Transverse colon (tissue), 4 donors: ENCODE data around the gene CYP46A1. TPM values are rescaled to one million over a fixed set of nuclear protein-coding genes. Genes with fewer than 3 reads are reported as not detected.

Experiments used
- DNase-seq: peaks from one replicate; pipeline ENCODE4 v3.0.0-alpha.2; 2019
- H3K27ac ChIP-seq, 4 donors: fragments of 200-600 bp; sonication (generic); 2 replicates each; pipeline ENCODE4 v1.5.1; 2016 to 2018; ENCODE audit warnings: inconsistent platforms in 4 of 4
- H3K27me3 ChIP-seq: fragments of 200-600 bp; sonication (generic); 2 replicates; pipeline ENCODE4 v1.5.1; 2017; ENCODE audit warnings: inconsistent platforms
- H3K36me3 ChIP-seq, 4 donors: fragments of 200-600 bp; sonication (generic); 2 replicates each; pipeline ENCODE4 v1.5.1; 2017 to 2019; ENCODE audit warnings: inconsistent platforms in 4 of 4
- H3K4me1 ChIP-seq, 4 donors: fragments of 200-600 bp; sonication (generic); 2 replicates each; pipeline ENCODE4 v1.5.1; 2017 to 2020; ENCODE audit warnings: inconsistent platforms in 4 of 4
- H3K4me3 ChIP-seq, 4 donors: fragments of 200-600 bp; sonication (generic); 1 replicate in 1 of 4; 2 replicates in 3 of 4; pipeline versions ENCODE4 v1.5.1 to v1.6.1; 2017 to 2019; ENCODE audit warnings: inconsistent platforms in 4 of 4
- H3K9me3 ChIP-seq, 2 donors: fragments of 200-600 bp; sonication (generic); 2 replicates each; pipeline ENCODE4 v1.5.1; 2017 to 2019; ENCODE audit warnings: inconsistent platforms in 2 of 2
- EP300 ChIP-seq: sonication (generic); formaldehyde crosslinking; IDR thresholded peaks from one replicate; pipeline ENCODE4 v1.6.1; 2017; ENCODE audit warnings: antibody characterized with exemption, low read depth
- POLR2A ChIP-seq: fragments of 450-650 bp; IDR thresholded peaks from one replicate; pipeline ENCODE4 v1.6.1; 2016; ENCODE audit warnings: antibody characterized with exemption, mild to moderate bottlenecking, moderate library complexity
- POLR2AphosphoS5 ChIP-seq, 3 donors: sonication (generic); formaldehyde crosslinking; IDR thresholded peaks; one replicate each; pipeline ENCODE4 v1.6.1; 2016; ENCODE audit warnings: antibody characterized with exemption in 3 of 3
- WGBS, 2 donors: methylation state at CpG; one replicate each; pipeline ENCODE4 v1.1.5; 2018; ENCODE audit warnings: low coverage in 1 of 2; 5-methylcytosine and 5-hydroxymethylcytosine counted together
- in situ Hi-C, 4 donors: fragments of 200-750 bp; cut with MboI; loops; one replicate each; pipeline versions ENCODE4 v1.15.0 to v1.15.1; 2017; ENCODE audit warnings: low sequenced_read_pairs in 3 of 4, low pct_ligation_motif_present in 1 of 4, low pct_unique_long_range_greater_than_20kb in 1 of 4
- intact Hi-C: fragments of 100-400 bp; cut with DNase I; formaldehyde crosslinking; loops from one replicate; pipeline ENCODE4 v1.15.1; 2023; ENCODE audit warnings: low total_unique reads
- total RNA-seq, 4 donors: library from RNA; depleted of rRNA; stranded (reverse); fragments of >200 nt; gene quantifications; one replicate each; pipeline ENCODE4 v1.1.0, GENCODE V29; 2016
- TF ChIP-seq, protein P1 (sequence below), 5 experiments: fragments of 200-600 bp in 3 of 5; fragments of 450-650 bp in 2 of 5; sonication (generic) in 3 of 5; IDR thresholded peaks; 1 replicate in 2 of 5; 2 replicates in 3 of 5; pipeline ENCODE4 v1.5.1; 2016 to 2017; ENCODE audit warnings: antibody characterized with exemption in 5 of 5, inconsistent platforms in 3 of 5, mild to moderate bottlenecking in 2 of 5, moderate library complexity in 1 of 5

The CYP46A1 gene
- total RNA-seq, 4 donors from 2014 or later = 0.27 to 0.75 (median 0.52) TPM

DNA sequence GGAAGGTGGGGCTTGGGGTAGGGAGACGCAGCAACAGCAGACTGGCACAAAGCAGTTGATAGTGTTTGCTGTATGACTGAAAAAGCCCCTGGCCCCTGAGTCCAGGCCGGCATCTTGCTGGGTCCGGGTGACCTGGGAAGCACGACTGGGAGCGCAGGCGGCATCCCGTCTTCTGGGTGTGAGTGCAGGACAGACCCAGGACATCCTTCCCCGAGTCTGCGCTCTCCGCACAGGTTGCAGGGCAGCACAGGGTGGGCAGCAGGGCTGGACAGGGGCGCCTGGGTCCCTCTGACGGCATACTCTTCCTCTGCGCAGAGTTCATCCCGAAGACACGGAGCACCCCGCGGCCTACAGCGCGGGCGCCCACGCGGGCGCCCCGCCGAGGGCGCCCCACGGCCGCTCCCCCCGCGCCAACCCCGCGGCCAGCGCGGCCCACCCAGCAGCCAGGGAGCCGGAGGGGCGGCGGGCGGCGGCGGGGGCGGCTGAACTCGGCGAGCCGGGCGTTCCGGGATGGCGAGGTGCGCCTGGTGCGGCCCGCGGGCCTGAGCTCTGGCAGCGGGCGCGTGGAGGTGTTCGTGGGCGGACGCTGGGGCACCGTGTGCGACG is 9.2 kb upstream of the CYP46A1 start:
- H3K4me1 ChIP-seq = peaks cover 0 to 13% (median 4%) of the 10 kb centered on the region in 4 donors
- no peak overlapping the region for H3K27ac ChIP-seq
- no peaks in the 10 kb centered on the region for H3K27me3 ChIP-seq
- in situ Hi-C loops = no loop called here
- 87% methylated on average over 46 of the region's 60 CpGs; no CpG with 5 or more reads in 1 of the 2 donors for WGBS, 2 donors
- TF ChIP-seq POLR2A = no peak
- no peak for TF ChIP-seq POLR2AphosphoS5 (IDR thresholded peaks at IDR 0.05)
- TF ChIP-seq EP300 = no peak
- TF ChIP-seq, protein P1, sequence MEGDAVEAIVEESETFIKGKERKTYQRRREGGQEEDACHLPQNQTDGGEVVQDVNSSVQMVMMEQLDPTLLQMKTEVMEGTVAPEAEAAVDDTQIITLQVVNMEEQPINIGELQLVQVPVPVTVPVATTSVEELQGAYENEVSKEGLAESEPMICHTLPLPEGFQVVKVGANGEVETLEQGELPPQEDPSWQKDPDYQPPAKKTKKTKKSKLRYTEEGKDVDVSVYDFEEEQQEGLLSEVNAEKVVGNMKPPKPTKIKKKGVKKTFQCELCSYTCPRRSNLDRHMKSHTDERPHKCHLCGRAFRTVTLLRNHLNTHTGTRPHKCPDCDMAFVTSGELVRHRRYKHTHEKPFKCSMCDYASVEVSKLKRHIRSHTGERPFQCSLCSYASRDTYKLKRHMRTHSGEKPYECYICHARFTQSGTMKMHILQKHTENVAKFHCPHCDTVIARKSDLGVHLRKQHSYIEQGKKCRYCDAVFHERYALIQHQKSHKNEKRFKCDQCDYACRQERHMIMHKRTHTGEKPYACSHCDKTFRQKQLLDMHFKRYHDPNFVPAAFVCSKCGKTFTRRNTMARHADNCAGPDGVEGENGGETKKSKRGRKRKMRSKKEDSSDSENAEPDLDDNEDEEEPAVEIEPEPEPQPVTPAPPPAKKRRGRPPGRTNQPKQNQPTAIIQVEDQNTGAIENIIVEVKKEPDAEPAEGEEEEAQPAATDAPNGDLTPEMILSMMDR (IDR thresholded peaks at IDR 0.05) = no peak
- H3K9me3 ChIP-seq = no peaks in the 10 kb centered on the region
- intact Hi-C loops = no loop called here
- no peaks in the 10 kb centered on the region for H3K36me3 ChIP-seq
- no peak overlapping the region for H3K4me3 ChIP-seq
- DNase-seq = no peak

- Histone ChIP-seq H3K27me3 (no peaks in the 10 kb centered on the region), H3K4me1 (peaks cover 0 to 13% (median 4%) of the 10 kb centered on the region in 4 donors), H3K27ac (no peak overlapping the region), H3K9me3 (no peaks in the 10 kb centered on the region), H3K4me3 (no peak overlapping the region), H3K36me3 (no peaks in the 10 kb centered on the region)
- DNase-seq = no peak
- TF ChIP-seq POLR2A = no peak
- no peak for TF ChIP-seq EP300
- no peak for TF ChIP-seq POLR2AphosphoS5 (IDR thresholded peaks at IDR 0.05)
- TF ChIP-seq, protein P1 (IDR thresholded peaks at IDR 0.05) = no peak
- in situ Hi-C loops = no loop called here
- intact Hi-C loops = no loop called here
- 91% methylated on average over 42 of the region's 42 CpGs; no CpG with 5 or more reads in 1 of the 2 donors for WGBS, 2 donors
Observed at GRCh38 chr14:99675382-99675835, 8.7 kb upstream of the CYP46A1 start.

- in situ Hi-C loops = no loop called here
- no peaks in the 10 kb centered on the region for H3K9me3 ChIP-seq
- H3K27ac ChIP-seq = no peak overlapping the region
- 67% methylated on average over 10 of the region's 10 CpGs; no CpG with 5 or more reads in 1 of the 2 donors for WGBS, 2 donors
- H3K4me3 ChIP-seq = no peak overlapping the region
- intact Hi-C loops = no loop called here
- DNase-seq = no peak
- no peaks in the 10 kb centered on the region for H3K27me3 ChIP-seq
- TF ChIP-seq POLR2AphosphoS5 (IDR thresholded peaks at IDR 0.05) (no peak), POLR2A (no peak), EP300 (no peak)
- TF ChIP-seq, protein P1 (IDR thresholded peaks at IDR 0.05) = no peak
- no peaks in the 10 kb centered on the region for H3K36me3 ChIP-seq
- peaks cover 0 to 13% (median 4%) of the 10 kb centered on the region in 4 donors for H3K4me1 ChIP-seq
Observed at GRCh38 chr14:99675951-99676350, 8.1 kb upstream of the CYP46A1 start.

- no peak overlapping the region for H3K4me3 ChIP-seq
- H3K27me3 ChIP-seq = peaks cover 1% of the 10 kb centered on the region
- no peaks in the 10 kb centered on the region for H3K36me3 ChIP-seq
- peaks cover 0 to 11% (median 4%) of the 10 kb centered on the region in 4 donors for H3K4me1 ChIP-seq
- no peak overlapping the region for H3K27ac ChIP-seq
- WGBS, 2 donors = 50 to 53% methylated on average over 1 to 8 of the region's 8 CpGs
- no peak for DNase-seq
- in situ Hi-C loops = no loop called here
- H3K9me3 ChIP-seq = no peaks in the 10 kb centered on the region
- TF ChIP-seq EP300 = no peak
- no peak for TF ChIP-seq POLR2A
- intact Hi-C loops = no loop called here
Observed at GRCh38 chr14:99676657-99677056, 7.4 kb upstream of the CYP46A1 start.
